Activated B cell treated with CpG ODN at 0.5 μM for 24 hours (primary cell): Measurements from ENCODE around the gene DST. TPM values are rescaled to one million over a fixed set of nuclear protein-coding genes. Genes with fewer than 3 reads are reported as not detected.

Experiments used
- ATAC-seq: fragments of 200-7000 bp; cut with Tn5 transposase; one replicate; pipeline ENCODE4 v1.10.0; 2021; ENCODE audit warnings: low read depth, mild to moderate bottlenecking, moderate library complexity
- CTCF ChIA-PET: fragments of 350-600 bp; sonication (Branson Sonifier 250); formaldehyde crosslinking; loops from one replicate; lab custom pipeline; 2021; ENCODE audit warnings: antibody characterized with exemption; lab: Charles Lee
- POLR2A ChIA-PET: fragments of 350-600 bp; sonication (Branson Sonifier 250); formaldehyde crosslinking; loops from one replicate; lab custom pipeline; 2021; ENCODE audit warnings: antibody characterized with exemption; lab: Charles Lee
- DNase-seq: peaks from one replicate; pipeline ENCODE4 v3.0.0; 2022
- H3K27ac Mint-ChIP-seq: one replicate; pipeline ENCODE4 v1.8.0; 2020; ENCODE audit warnings: mixed read lengths
- H3K27me3 Mint-ChIP-seq: one replicate; pipeline ENCODE4 v1.8.0; 2021; ENCODE audit warnings: mixed read lengths
- H3K36me3 Mint-ChIP-seq: one replicate; pipeline ENCODE4 v1.8.0; 2021; ENCODE audit warnings: low read depth, mixed read lengths
- H3K4me1 Mint-ChIP-seq: one replicate; pipeline ENCODE4 v1.8.0; 2021; ENCODE audit warnings: mixed read lengths
- H3K4me3 Mint-ChIP-seq: one replicate; pipeline ENCODE4 v1.8.0; 2020; ENCODE audit warnings: mild to moderate bottlenecking, mixed read lengths
- H3K9me3 Mint-ChIP-seq: one replicate; pipeline ENCODE4 v1.8.0; 2020; ENCODE audit warnings: mixed read lengths
- CTCF ChIP-seq: fragments of 200-600 bp; IDR thresholded peaks from one replicate; pipeline ENCODE4 v1.8.0; 2022; ENCODE audit warnings: antibody characterized with exemption, mild to moderate bottlenecking
- intact Hi-C: fragments of 100-400 bp; cut with micrococcal nuclease; formaldehyde crosslinking; loops from one replicate; pipeline ENCODE4 v1.15.1; 2024
- total RNA-seq: library from RNA; stranded (reverse); gene quantifications from 2 replicates; pipeline ENCODE4 v1.2.3, GENCODE V29; 2022

DST gene
- total RNA-seq, 1 donor from 2014 or later = 1.3 TPM

DNA sequence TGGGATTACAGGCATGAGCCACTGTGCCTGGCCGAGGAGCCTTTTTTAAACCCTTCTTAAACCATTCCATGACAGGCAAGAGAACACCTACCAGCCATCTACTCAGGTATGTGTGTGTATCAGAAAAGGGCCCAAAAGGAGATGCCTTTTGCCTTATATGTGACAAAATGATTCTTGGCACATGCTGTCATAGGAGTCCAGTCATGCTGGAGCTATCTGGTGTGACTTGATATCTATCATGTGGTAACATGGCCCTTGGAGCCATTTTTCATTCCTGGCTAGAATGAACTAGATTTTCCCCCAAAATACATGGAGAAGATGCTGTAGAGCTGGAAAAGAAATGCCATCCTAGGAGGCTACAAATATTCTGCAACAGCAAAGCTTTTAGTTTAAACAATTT, 129.1 kb downstream of the DST start:
- Mint-ChIP-seq H3K9me3 (no peaks in the 10 kb centered on the region), H3K4me1 (no peaks in the 10 kb centered on the region), H3K36me3 (no peaks in the 10 kb centered on the region), H3K27ac (no peak overlapping the region), H3K4me3 (no peak overlapping the region), H3K27me3 (no peaks in the 10 kb centered on the region)
- CTCF ChIA-PET = no interaction called here
- POLR2A ChIA-PET = no interaction called here
- no peak for ATAC-seq
- no peak for TF ChIP-seq CTCF
- DNase-seq = no peak
- intact Hi-C loops = no loop called here

DNA sequence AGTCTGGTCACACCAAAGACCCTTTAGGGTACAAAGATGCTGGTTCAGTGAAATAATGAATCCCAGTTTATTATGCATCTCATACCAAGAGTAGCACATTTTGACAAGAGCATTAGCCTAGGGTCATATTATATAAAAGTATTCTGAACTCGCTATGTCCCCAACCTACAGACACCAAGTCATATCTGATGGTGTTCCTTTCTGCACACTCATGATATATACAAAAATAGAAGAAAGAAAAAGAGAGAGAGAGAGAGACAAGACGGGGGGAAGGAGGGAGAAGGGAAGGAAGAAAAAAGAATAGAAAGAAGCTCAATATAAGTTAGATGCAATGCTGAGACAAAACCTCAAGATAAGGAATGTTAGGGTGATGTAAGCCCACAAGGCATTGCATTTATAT, 131.1 kb downstream of the DST start:
- Mint-ChIP-seq H3K9me3 (no peaks in the 10 kb centered on the region), H3K27me3 (no peaks in the 10 kb centered on the region), H3K27ac (no peak overlapping the region), H3K4me3 (no peak overlapping the region), H3K4me1 (no peaks in the 10 kb centered on the region), H3K36me3 (no peaks in the 10 kb centered on the region)
- intact Hi-C loops = no loop called here
- ATAC-seq = no peak
- CTCF ChIA-PET = no interaction called here
- POLR2A ChIA-PET = no interaction called here
- TF ChIP-seq CTCF = no peak
- no peak for DNase-seq

GRCh38 chr6:56510984-56511531, 131.6 kb downstream of the DST start:
- Mint-ChIP-seq H3K27me3 (no peaks in the 10 kb centered on the region), H3K9me3 (no peaks in the 10 kb centered on the region), H3K4me1 (no peaks in the 10 kb centered on the region), H3K36me3 (no peaks in the 10 kb centered on the region), H3K27ac (no peak overlapping the region), H3K4me3 (no peak overlapping the region)
- intact Hi-C loops = no loop called here
- no peak for ATAC-seq
- CTCF ChIA-PET = no interaction called here
- DNase-seq = no peak
- no peak for TF ChIP-seq CTCF
- POLR2A ChIA-PET = no interaction called here

- TF ChIP-seq CTCF = no peak
- H3K4me3 Mint-ChIP-seq = no peak overlapping the region
- CTCF ChIA-PET = no interaction called here
- no peak overlapping the region for H3K27ac Mint-ChIP-seq
- no peaks in the 10 kb centered on the region for H3K36me3 Mint-ChIP-seq
- no peaks in the 10 kb centered on the region for H3K9me3 Mint-ChIP-seq
- POLR2A ChIA-PET = no interaction called here
- H3K27me3 Mint-ChIP-seq = no peaks in the 10 kb centered on the region
- DNase-seq (no peak), ATAC-seq (no peak)
- H3K4me1 Mint-ChIP-seq = no peaks in the 10 kb centered on the region
- intact Hi-C loops = no loop called here
Observed at GRCh38 chr6:56509031-56509430, 133.7 kb downstream of the DST start.

DNA sequence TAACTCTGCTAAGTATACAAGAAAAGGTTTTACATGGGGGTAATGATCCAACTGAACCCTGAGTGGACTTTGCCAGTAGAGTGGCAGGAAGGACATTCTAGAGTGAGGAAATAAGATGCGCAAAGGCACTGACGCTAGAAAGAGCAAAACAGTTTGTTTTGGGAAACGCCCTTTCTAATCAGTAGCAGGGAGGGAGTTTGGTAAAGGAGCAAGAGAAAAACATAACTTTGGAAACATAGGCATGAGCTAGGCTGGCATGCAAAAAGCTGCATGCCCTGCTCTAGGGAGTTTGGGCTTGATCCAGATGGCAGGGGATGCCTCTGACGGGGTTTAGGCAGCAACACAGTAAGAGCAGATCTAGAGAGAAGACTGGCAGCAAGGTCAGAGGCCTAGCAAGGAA, 135.2 kb downstream of the DST start:
- ChIA-PET POLR2A (no interaction called here), CTCF (no interaction called here)
- no peak for TF ChIP-seq CTCF
- Mint-ChIP-seq H3K27me3 (no peaks in the 10 kb centered on the region), H3K4me1 (no peaks in the 10 kb centered on the region), H3K36me3 (no peaks in the 10 kb centered on the region), H3K9me3 (no peaks in the 10 kb centered on the region), H3K4me3 (no peak overlapping the region), H3K27ac (no peak overlapping the region)
- DNase-seq (no peak), ATAC-seq (no peak)
- intact Hi-C loops = no loop called here
